ENCODE data around the gene C2CD4C. TPM values are rescaled to one million over a fixed set of nuclear protein-coding genes. Genes with fewer than 3 reads are reported as not detected.

C2CD4C gene
- 1.1 to 1.4 TPM (median 1.4 TPM) in 3 replicates for total RNA-seq
- long read RNA-seq, partial matches to known transcripts = 2 of 2 reads
- long read RNA-seq, other reads (novel, unspliced or antisense) = 0 of 2 reads

GRCh38 chr19:408902-409515 lies at the start of gene C2CD4C:
TSS of gene C2CD4C (minus strand) at chr19:409147. CDS start at chr19:408361, 786 bp downstream.
- Mint-ChIP-seq H3K36me3 (ENCODE audit: low read depth) (no peaks in the 10 kb centered on the region), H3K27ac (ENCODE audit: unreplicated experiment) (no peak within 1 kb of the TSS), H3K4me1 (ENCODE audit: low read depth) (peaks cover 6% of the 10 kb centered on the region)

GRCh38 chr19:458091-459042 lies 49.4 kb upstream of the C2CD4C start:
- Mint-ChIP-seq H3K27ac (ENCODE audit: unreplicated experiment) (no peak overlapping the region), H3K4me1 (ENCODE audit: low read depth) (peaks cover 7% of the 10 kb centered on the region), H3K4me3 (ENCODE audit: unreplicated experiment) (no peak overlapping the region), H3K27me3 (ENCODE audit: low read depth) (no peaks in the 10 kb centered on the region), H3K36me3 (ENCODE audit: low read depth) (peaks cover 6% of the 10 kb centered on the region), H3K9me3 (ENCODE audit: low read depth) (no peaks in the 10 kb centered on the region)
- TF ChIP-seq CTCF (IDR thresholded peaks at IDR 0.05) = no peak
- DNase-seq (ENCODE audit: low spot score) = no peak

More at GRCh38 chr19:408902-409515, at the start of gene C2CD4C:
- no peaks in the 10 kb centered on the region for H3K9me3 Mint-ChIP-seq (ENCODE audit: low read depth)
- DNase-seq (ENCODE audit: low spot score) = peak; percentile 73
- no peak for TF ChIP-seq CTCF (IDR thresholded peaks at IDR 0.05)
- peak within 1 kb of the TSS; percentile 78 for H3K4me3 Mint-ChIP-seq (ENCODE audit: unreplicated experiment)
- peaks cover 7% of the 10 kb centered on the region for H3K27me3 Mint-ChIP-seq (ENCODE audit: low read depth)

- no peak for DNase-seq (ENCODE audit: low spot score)
- TF ChIP-seq CTCF (IDR thresholded peaks at IDR 0.05) = no peak
- no peaks in the 10 kb centered on the region for H3K9me3 Mint-ChIP-seq (ENCODE audit: low read depth)
- peaks cover 6% of the 10 kb centered on the region for H3K36me3 Mint-ChIP-seq (ENCODE audit: low read depth)
- H3K4me1 Mint-ChIP-seq (ENCODE audit: low read depth) = peaks cover 7% of the 10 kb centered on the region
- no peak overlapping the region for H3K27ac Mint-ChIP-seq (ENCODE audit: unreplicated experiment)
- H3K27me3 Mint-ChIP-seq (ENCODE audit: low read depth) = no peaks in the 10 kb centered on the region
- H3K4me3 Mint-ChIP-seq (ENCODE audit: unreplicated experiment) = no peak overlapping the region
Observed at GRCh38 chr19:457636-458035, 48.7 kb upstream of the C2CD4C start.

GRCh38 chr19:456547-457110 lies 47.7 kb upstream of the C2CD4C start:
- H3K9me3 Mint-ChIP-seq (ENCODE audit: low read depth) = no peaks in the 10 kb centered on the region
- peak; percentile 63 for DNase-seq (ENCODE audit: low spot score)
- H3K4me1 Mint-ChIP-seq (ENCODE audit: low read depth) = peaks cover 6% of the 10 kb centered on the region
- H3K4me3 Mint-ChIP-seq (ENCODE audit: unreplicated experiment) = no peak overlapping the region
- TF ChIP-seq CTCF (IDR thresholded peaks at IDR 0.05) = no peak
- H3K36me3 Mint-ChIP-seq (ENCODE audit: low read depth) = peaks cover 6% of the 10 kb centered on the region
- no peak overlapping the region for H3K27ac Mint-ChIP-seq (ENCODE audit: unreplicated experiment)
- H3K27me3 Mint-ChIP-seq (ENCODE audit: low read depth) = no peaks in the 10 kb centered on the region

Data from chondrocyte (in vitro differentiated cells).